HG03103 (cell line): ENCODE measurements around the gene FTH1.
"Not testable (repeated sequence)": the region's sequence is repeated elsewhere in the genome, so short reads cannot be mapped to it uniquely, and the experiment has no call there.

Experiments
- ATAC-seq: cut with Tn5 transposase; IDR thresholded peaks from one replicate; pipeline ENCODE4 v1.9.1; 2021; ENCODE audit warnings: low read depth; ENCODE audit not compliant: unreplicated experiment

The FTH1 gene

GRCh38 chr11:61964666-61965271, 2.7 kb downstream of the FTH1 start:
- not testable (repeated sequence) for ATAC-seq

DNA sequence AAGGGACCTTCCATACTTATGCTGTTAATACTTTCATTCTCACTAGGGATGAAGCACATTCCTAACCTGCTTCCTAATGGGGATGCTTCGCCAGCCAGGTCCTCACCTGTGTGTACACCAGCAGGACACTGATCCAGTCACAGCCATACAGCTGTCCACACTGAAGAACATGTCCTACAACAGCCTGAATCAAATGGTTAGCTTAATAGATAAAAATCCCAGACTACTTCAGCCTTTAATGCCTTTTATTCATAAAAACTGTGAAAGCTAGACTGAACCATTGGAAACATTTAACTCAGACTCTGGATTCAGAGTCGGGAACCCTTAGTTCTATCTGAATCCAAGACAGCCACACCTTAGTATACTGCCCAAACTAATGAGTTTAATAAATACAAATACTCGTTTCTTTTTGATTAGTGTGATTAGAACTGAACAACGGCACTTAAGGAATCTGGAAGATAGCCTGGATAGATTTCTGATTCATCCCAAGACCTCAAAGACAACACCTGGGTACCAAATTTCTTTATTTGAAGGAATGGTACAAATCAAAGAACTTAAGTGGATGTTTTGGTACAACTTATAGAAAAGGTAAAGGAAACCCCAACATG, 3.3 kb downstream of the FTH1 start:
- no peak for ATAC-seq

- ATAC-seq: no peak
These were observed 4.0 kb downstream of the FTH1 start for GRCh38 chr11:61963282-61964057.

DNA sequence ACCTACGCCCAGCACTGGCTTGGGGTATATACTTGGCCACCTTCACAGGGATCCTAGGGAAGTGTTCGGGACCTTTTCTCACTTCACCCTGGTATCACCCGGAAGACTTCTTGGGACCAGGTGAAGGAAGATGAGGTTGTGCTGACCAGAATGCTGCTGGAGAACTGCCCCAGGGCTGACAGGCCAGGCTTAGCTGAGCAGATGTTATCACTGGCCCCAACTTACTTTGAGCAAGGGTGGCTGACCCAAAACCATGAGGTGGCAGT, 4.5 kb downstream of the FTH1 start:
- ATAC-seq: no peak

DNA sequence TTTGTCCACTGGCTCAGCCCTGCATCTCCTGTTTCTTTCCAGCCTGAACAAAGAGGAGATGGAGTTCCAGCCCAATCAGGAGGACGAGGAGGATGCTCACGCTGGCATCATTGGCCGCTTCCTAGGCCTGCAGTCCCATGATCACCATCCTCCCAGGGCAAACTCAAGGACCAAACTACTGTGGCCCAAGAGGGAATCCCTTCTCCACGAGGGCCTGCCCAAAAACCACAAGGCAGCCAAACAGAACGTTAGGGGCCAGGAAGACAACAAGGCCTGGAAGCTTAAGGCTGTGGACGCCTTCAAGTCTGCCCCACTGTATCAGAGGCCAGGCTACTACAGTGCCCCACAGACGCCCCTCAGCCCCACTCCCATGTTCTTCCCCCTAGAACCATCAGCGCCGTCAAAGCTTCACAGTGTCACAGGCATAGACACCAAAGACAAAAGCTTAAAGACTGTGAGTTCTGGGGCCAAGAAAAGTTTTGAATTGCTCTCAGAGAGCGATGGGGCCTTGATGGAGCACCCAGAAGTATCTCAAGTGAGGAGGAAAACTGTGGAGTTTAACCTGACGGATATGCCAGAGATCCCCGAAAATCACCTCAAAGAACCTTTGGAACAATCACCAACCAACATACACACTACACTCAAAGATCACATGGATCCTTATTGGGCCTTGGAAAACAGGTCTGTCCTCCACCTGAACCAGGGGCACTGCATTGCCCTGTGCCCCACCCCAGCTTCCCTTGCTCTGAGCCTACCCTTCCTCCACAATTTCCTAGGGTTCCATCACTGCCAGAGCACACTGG, 5.0 kb downstream of the FTH1 start:
- no peak for ATAC-seq

- no peak for ATAC-seq
These were observed 5.7 kb downstream of the FTH1 start for GRCh38 chr11:61961570-61962212.

GRCh38 chr11:61960532-61960931, 6.9 kb downstream of the FTH1 start:
- no peak for ATAC-seq

- ATAC-seq: no peak
These were observed 7.8 kb downstream of the FTH1 start for GRCh38 chr11:61959678-61960077.

- ATAC-seq: no peak
These were observed 8.3 kb downstream of the FTH1 start for GRCh38 chr11:61959114-61959513.

- no peak for ATAC-seq
These were observed 8.8 kb downstream of the FTH1 start for GRCh38 chr11:61958590-61958989.

DNA sequence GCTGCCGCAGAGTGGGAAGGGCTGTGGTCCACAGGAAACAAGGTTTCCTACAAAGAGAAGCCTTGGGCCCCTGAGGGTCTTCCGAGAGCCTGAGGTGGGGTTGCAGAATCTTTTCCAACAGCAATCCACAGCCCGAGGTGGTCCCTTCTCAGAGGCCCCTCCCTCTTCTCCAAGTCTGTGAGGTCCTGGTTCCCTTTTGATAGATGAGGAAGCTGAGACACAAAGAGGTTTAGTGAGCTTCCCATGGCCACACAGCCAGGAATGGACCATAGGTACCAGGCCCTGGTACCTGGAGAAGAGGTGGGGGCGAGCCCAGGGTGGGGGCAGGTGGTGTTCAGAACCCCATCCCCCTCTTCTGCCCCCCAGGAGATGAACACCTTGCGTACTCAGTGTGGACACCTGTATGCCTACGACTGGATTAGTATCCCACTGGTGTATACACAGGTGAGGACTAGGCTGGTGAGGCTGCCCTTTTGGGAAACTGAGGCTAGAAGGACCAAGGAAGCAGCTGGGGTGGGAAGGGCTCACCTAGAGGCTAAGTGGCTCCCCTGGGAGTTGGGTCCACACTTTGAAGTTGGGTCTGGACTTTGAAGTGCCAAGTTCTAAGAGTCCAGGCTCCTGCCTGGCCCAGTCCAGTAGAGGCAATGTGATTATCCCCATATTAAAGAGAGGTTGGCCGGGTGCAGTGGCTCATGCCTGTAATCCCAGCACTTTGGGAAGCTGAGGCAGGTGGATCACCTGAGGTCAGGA, 10.2 kb downstream of the FTH1 start:
- ATAC-seq: no peak

- no peak for ATAC-seq
These were observed 11.0 kb downstream of the FTH1 start for GRCh38 chr11:61956191-61957020.

- no peak for ATAC-seq
These were observed 11.9 kb downstream of the FTH1 start for GRCh38 chr11:61955422-61956135.

DNA sequence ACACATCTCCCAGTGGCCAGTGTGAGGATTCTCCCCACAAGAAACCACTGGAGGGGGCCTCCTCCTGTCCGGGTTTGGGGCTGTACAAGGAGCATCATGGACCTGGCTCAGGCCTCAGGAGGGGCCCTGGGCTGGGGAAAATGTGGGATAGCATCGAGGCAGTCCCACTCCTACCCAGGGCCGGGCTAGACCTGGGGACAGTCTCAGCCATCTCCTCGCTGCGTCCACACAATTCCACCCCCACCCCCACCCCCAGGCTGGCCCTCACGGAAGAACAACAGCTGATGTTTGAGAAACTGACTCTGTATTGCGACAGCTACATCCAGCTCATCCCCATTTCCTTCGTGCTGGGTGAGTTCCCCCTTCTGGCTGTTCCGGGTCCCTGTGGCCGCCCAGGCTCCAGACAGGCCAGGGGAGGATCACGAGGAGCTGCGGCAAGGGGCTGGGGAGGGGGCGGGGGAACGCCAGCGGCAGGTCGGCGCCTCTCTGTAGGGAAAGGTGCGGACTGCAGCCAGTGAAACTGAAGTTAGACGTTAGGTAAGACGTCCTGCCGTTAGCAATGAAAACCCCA, 12.5 kb downstream of the FTH1 start:
- no peak for ATAC-seq

GRCh38 chr11:61954106-61954850, 13.2 kb downstream of the FTH1 start:
- ATAC-seq: no peak

GRCh38 chr11:61953632-61954031, 13.8 kb downstream of the FTH1 start:
- not testable (repeated sequence) for ATAC-seq

GRCh38 chr11:61952882-61953281, 14.6 kb downstream of the FTH1 start:
- ATAC-seq: no peak
